DMS114 treated with DMSO at 0.1 percent for 48 hours (cell line): ENCODE data around the gene RNF145.

ENCODE experiments used
- DNase-seq: peaks from one replicate; lab custom pipeline; 2025; ENCODE audit not compliant: unreplicated experiment; lab: John Stamatoyannopoulos, UW

RNF145 gene

GRCh38 chr5:159198063-159199036, 11.0 kb downstream of the RNF145 start:
- DNase-seq: no peak

DNA sequence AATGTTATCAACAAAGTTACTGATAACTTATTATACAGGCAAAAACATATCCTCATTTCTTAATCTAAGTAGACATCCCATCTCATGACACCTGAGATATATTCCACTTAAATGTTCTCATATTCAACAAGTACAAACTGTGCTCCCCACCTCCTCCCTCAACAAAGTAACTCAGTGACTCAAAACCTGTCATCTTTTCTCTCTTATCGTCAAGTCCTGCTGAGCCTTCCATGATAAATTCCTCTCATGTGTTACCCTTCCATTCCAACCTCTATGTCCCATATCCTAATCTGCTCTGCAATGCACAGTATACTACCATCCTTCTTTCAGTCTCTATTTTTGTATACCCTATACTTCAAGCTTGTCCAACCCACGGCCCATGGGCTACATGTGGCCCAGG, 13.6 kb downstream of the RNF145 start:
- DNase-seq: no peak

GRCh38 chr5:159190170-159190569, 19.2 kb downstream of the RNF145 start:
- DNase-seq: no peak

DNA sequence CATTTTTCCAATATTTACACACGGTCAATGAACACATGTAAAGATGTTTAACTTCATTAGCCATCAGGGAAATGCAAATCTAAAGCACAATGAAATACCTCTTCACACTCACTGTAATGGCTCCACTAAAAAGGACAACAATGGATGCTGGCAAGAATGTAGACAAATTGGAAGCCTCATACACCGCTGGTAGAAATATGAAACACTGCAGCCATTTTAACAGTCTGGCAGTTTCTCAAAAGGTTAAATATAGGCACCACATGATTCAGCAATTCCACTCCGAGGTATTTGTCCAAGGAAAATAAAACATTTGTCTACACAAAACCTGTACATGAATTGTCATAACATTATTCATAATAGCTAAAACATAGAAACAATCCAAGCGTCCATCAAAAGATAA, 20.0 kb downstream of the RNF145 start:
- no peak for DNase-seq

GRCh38 chr5:159187719-159188118, 21.6 kb downstream of the RNF145 start:
- DNase-seq: no peak

DNA sequence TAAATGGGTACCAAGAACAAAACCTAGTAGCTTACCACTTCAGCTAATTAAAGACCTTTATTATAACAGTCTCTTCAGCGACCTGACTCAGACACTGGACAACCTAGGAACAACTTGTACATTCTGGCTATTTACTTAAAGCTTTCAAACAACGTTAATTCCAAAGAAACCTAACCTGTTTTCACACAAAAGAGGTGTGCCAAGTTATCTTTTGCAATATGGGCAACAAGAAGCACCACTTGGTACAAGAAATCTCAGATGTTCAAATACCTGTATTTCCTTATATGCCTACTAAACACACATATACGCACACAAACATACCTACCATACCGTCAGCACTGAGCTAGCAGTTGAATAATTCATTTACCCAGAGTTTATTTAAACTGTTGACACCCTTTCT, 23.0 kb downstream of the RNF145 start:
- no peak for DNase-seq

DNA sequence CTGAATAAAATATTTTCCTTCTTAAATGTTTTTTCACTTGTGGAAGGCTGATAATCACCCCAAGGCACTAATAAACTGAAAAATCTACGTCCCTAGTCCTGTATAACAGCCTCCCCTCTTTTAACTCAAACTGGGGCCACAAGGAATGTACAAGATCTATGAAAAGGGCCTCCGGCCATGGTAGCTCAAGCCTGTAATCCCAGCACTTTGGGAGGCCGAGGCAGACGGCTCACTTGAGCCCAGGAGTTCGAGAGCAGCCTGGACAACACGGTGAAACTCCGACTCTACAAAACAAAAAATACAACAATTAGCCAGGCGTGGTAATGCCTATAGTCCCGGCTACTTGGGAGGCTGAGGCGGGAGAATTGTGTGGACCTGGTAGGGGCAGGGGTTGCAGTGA, 23.6 kb downstream of the RNF145 start:
- no peak for DNase-seq

DNA sequence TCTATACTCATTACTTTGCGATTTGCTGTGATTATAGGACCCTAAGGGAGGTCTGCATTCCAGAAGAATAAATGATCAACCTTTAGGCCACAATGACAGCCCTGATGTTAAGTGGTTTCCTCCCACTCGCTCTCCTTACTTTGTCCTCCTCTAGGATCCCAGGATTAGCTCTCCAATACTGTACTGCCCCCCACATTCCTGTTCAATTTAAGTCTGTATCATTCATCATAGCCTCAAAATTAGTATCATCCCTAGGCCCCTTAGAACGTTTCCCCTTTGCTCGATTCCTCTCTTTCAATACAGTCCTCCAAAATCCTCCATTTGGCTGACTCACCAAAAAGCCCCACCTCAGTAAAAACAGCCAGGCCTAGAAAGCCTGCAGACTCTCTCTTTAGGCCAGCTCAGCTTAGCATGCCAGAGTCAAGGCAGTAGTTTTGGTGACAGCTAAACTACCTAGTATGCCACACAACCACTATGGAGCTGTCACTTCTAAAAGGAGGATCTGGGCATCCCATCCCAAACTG, 24.4 kb downstream of the RNF145 start:
- no peak for DNase-seq

DNA sequence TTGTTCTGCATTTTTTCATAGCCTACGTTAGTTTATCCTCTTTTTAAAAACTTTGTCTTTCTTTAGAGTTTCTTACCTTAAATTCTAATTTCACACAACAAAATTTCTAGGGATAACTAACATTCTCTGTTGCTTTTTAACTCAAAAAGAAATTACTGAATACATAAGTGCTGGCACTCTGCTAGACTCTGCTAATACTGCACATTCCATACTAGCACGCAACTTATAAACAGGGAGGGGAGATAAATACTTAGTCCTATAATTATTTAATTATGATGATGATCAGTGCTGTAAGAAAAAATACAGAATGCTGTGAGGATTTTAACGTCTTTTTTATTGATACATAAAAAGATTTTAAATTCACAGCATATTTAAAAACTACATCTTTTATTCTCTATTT, 25.1 kb downstream of the RNF145 start:
- no peak for DNase-seq

GRCh38 chr5:159183247-159183646, 26.1 kb downstream of the RNF145 start:
- DNase-seq: no peak

DNA sequence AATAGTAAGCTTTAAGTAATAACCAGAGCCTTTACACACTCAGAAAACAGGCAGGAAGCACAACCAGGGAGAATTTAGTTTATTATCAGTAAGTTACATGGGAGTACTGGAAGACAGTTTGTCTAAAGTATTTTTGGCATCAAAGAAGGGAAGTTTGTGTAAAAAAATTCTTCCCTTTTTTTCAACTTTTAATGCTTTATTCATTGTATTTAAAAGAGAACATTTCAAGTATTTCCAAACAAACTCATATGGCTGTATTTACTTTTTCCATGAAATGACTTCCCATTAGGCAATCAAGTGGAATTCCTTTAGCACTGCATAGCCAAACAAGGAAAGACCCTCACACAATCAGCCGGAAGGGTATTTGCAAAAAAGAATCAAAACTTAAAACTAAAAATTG, 26.7 kb downstream of the RNF145 start:
- DNase-seq: no peak

DNA sequence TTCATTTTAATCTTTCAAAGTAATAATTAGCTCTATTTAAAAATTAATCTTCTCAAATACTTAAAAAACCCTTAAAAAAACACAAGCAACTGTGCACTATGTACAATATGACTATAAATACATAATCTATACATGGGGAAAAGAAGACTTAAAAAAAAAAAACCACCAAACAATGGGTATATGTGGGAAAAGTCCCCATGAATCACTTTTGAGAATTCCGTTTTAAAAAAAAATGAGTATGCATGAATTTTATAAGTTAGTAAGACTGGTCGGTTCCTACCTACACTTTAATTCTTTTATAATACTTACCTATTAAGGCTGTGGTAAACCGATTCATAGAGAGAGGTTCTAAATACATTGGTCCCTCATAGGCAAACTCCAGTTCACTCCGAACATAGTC, 27.7 kb downstream of the RNF145 start:
- DNase-seq: no peak

DNA sequence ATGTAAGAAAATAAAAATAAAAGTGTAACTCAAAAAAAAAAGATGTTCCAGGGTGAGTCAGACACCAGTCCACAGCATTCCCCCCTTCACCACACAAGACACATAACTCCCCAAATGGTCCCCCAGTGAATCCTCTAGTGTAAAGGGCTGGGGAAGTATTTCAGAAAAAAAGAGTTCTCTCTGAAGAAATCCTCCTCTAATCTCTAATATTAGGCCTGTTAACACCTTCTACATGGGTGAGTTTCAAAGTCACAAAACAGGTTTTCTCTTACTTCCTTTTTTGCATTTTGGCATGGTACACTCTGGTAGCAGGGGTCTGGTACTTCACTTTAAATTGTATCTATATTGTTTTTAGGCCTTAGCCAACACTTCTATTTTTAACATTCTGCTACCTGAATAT, 28.2 kb downstream of the RNF145 start:
- no peak for DNase-seq

- no peak for DNase-seq
These were observed 29.6 kb downstream of the RNF145 start for GRCh38 chr5:159179529-159180305.

DNA sequence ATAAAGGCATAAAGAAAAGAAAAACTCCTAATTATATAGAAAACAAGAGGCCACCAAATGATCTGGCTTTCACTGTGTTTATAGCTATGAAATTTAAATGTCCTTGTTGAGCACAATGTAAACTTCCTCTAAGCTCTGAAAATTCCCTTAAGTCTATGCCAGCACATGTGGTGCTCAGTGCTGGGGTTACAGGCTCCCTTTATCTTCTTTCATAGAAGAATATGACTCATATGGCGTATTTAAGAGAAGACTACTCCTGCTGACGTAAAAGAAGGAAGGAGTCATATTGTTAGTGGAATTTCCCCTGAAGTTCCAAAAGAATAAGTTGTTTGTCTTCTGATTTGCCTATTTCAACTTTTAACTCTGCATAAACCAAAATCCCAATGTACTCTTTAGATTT, 30.4 kb downstream of the RNF145 start:
- no peak for DNase-seq

DNA sequence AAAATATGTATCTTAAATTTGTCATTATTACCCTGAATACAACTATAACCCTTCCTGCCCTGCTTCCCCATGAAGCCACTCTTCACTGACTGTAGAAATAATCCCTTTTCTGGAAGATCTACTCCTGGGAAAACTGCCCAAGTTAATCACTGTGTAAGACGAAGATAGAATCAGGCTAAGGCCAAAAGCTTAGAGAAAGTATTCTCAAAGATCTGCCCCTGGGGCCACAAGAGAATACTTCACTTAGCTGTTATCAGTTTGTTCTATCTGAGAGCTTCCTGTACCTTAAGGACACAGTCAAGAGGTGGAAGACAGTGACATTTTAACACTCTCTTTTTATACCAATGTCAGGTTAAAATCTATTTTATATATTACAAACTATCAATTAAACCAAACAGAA, 33.8 kb downstream of the RNF145 start:
- no peak for DNase-seq

- DNase-seq: no peak
These were observed 34.7 kb downstream of the RNF145 start for GRCh38 chr5:159174511-159175168.

DNA sequence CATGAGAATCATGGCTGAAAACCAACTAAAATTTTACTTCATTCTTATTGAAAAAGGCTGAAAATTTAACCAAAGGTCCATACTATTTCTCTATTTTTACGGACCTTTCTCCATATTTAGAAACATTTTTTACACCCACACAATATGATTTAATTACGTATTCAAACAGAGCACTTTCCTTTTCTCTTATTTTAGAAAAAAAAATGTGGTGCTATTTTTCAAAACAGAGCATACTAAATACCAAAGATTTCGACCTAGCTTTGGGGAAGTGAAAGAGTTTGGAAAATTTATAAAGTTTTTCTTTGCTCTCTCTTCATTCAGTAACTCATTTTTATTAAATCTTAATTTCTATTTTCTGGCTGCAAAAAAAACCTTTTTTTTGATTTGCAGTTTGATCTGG, 38.1 kb downstream of the RNF145 start:
- DNase-seq: no peak

DNA sequence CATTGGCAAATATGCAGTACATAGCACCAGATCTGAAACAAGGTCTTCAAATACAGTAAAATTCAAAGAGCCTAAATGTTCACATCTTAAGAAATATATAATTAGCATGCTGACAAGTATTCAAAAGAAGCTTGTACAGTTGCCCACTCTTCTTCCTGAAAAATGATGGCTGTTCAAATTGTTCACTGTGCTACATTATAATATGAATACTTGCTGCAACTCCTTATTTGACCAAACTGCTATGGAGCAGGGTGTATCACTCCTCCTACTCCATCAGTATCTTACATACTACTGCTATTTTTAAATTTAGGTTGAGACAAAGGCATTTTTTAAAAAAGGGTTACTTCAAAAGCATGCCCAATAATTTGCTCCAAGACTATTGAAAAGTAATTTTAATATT, 39.3 kb downstream of the RNF145 start:
- no peak for DNase-seq

GRCh38 chr5:159166416-159166815, 42.9 kb downstream of the RNF145 start:
- no peak for DNase-seq

DNA sequence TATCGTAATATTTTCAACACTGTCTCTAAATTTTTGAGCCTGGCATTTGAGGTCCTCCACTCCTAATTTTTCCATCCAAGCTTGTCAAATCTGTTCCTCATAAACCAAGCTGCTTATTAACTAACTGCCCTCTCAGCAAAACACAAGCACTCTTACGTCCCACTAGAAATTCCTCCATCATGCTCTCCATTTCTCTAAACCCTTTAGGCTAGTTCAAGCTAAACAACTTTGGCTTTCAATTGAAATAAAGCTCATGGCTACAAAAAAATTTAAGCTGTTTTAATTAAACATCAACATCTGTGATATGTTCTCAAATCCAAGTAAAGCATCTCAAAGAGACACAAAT, 45.7 kb downstream of the RNF145 start:
- DNase-seq: no peak
